Umbilical cord (tissue), 2 donors: ENCODE results near the gene SRXN1. TPM values are rescaled to one million over a fixed set of nuclear protein-coding genes. Genes with fewer than 3 reads are reported as not detected.
A peak's percentile ranks its signal among the peaks of the same experiment; 100 is the strongest.

Experiments used
- DNase-seq: peaks from one replicate; pipeline ENCODE4 v3.0.0-alpha.2; 2015; ENCODE audit warnings: low spot score
- total RNA-seq: library from RNA; depleted of rRNA; stranded (reverse); fragments of >200 nt; gene quantifications from one replicate; pipeline ENCODE4 v1.2.3, GENCODE V29; 2014; ENCODE audit warnings: low replicate concordance; ENCODE audit not compliant: insufficient read depth

SRXN1 gene
- total RNA-seq, 1 donor from 2014 or later, result 22.1 TPM

DNA sequence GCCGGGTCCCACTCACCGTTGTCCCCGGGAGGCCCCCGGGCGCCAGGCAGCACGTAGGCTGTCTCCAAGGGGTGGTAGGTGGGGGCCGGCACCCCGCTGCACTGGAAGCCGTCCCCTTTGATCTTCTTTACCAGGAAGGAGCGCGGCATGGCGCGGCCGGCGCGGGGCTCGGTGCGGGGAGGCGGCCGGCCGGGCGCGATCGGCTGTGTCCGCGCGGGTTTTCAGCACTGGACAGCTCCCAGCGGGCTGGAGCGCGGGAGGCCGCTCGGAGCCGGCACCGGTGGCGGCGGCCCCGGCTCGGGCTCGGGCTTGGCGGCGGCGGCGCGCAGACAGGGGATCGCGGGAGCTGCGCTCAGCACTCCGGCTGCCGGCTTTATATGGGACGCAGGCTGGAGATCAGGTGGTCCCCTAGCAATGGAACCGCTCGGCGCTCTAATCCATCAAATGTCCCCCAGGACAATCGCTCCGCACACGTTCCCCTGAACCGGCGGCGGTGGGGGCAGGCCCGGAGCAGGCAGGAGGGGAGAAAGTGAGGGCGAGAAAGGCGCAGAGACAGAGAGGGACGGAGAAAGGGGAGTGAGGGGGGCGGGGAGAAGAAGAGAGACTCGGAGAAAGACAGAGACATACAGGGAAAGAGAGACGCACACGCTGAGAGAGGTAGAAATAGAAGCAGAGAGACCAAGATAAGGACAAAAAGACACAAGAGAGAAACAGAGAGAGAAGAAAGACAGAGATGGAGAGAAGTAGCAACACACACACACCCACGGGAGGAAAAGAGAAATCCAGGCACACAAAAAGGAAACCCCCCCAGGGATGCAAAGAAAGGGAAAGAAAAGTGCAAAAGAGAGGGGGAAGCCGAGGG is 22.7 kb upstream of the SRXN1 start, which contains the start of gene SCRT2:
Gene SCRT2, minus strand, starts transcription at position 350 of the 862 bp plus-strand sequence. Its CDS starts 201 bp downstream, at position 149.
- peak; percentile 81 for DNase-seq

DNA sequence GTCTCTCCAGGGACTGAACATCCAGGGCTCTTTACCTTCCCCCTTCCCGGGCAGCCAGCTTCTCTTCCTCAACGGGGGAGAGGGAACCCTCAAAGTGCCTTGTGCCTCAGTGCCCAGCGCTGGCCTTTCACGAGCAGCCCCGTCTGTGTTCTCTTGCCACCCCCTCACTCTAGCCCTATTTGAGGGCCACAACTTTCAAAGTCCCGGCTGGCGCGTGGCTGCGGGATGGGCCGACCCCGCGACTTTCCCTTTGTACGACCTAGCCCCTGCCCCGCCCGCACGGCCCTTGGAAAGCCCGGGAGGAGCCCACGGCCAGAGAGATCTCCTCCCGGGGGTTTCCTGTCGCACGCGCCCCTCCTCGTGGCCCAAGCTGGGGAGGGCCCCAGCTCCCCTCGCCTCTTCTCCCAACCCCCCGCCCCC is 22.0 kb upstream of the SRXN1 start:
- DNase-seq, result no peak

DNA sequence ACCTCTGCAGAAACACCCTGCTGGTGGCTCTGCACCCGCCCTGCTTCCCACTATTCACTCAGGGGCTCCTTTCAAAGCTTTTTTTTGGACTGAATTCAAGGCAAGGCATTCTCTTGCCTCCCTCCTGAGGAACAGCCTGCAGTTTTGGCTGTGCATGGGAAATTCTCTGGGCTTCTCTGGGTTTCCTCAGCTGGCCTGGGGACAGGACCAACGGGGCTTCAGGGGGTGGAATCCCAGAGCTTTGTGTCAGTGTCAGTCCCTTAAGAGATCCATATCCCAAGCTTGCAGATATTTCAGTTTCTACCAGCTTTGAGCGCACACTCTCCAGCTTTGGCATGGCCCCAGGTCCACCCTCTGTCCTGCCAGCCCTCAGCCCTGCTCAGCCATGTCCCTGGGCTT is 20.6 kb upstream of the SRXN1 start:
- no peak for DNase-seq

DNA sequence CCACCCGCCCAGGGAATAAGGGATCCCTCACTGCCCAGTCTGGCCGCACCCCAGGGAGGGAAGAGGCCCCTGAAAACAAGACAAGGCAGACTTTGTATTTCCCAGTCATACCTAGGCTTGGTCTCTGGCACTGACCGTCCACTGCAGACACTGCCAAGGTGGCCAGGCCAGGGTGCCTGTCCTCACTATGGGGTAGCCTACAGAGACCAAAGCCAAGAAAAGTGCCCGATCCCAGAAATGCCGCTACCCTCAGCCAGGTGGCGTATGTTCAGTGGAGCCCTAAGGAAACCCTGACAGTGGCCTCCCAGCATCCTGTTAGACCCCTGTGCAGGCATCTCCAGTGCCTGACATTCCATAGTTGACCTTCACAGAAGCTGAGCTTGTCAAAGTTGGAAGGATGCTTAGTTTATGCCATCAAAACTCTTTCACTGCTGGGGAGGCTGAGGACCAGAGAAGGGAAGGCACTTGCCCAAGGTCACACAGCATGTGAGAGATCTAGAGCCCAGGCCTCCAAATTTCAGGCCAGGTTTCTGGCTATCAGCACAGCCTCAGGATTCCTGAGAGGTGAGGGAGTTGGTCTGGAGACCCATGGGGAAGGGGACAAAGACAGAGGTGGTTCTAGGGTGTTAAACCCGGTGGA is 20.1 kb upstream of the SRXN1 start:
- no peak for DNase-seq

DNA sequence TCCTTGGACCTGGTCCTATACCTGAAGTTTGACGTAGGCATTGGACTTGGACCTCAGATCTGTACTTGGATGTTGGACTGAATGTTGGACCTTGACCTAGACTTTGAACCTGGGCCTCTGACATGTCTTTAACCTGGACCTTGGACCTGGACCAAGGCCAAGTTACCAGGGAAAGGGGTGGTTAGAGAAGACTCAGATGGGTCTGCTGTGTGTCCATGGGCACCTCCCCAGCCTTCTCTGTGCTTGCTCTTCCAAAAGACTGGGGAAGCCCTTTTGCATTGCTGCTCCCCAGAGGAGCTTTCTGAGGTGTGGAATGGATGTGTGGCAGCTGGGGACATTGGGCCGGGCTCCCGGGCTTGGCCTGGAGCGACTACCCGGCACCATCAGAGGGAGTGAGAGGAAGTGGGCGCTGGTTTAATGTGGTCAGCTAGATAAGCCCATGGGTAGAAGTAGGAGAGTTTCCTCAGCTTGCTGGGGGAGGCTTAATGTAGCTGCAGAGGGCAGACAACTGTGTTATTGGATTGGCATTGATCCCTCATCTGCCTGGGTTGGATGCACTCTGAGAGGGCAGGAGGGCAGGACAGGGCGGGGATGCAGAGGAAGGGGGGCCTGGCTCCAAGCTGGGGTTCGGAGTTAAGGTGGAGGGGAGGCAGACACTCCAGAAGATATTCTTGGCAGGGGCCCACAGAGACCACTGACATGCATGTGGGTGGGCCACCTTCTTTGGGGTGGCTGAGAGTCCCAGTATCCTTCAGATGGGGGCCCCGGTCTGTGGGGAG is 18.4 kb upstream of the SRXN1 start:
- DNase-seq, result no peak

DNA sequence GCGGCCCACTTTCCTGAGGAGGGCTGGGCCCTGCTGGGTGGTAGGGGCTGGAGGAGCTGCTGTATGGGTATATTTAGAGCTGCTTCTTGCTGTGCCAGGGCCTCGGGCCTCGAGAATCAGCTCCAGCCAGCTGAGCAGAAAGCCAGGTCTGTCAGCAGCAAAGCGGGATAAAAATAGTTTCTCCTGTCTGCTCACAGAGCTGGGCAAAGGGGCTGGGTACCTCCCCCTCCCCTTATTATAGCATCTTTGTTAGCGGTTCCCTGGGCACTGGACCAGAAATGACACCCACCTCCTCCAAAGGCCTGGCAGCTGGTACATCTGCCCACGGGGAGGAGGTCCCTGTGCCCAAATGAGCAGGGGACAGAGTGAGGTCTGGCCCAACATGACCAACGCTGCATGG is 16.6 kb upstream of the SRXN1 start:
- DNase-seq, result no peak

DNA sequence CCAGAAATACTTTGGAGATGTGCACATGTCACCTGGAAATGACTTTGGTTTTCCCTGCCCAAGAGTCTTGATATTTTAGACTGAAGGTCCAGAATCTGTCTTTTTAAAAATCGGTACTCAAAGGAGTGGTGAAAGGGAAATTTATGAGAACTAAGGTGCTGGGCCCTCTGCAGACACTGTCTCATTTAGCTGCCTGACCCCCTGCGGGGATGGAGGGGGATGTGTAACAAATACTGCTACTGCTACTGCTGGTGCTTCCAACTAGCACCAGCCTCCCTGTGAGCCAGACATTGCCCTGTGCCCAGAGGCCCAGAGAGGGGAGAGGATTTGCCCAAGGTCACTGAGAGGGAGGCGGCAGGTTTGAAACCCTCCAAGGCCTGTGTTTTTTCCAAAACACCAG is 15.6 kb upstream of the SRXN1 start:
- no peak for DNase-seq

DNA sequence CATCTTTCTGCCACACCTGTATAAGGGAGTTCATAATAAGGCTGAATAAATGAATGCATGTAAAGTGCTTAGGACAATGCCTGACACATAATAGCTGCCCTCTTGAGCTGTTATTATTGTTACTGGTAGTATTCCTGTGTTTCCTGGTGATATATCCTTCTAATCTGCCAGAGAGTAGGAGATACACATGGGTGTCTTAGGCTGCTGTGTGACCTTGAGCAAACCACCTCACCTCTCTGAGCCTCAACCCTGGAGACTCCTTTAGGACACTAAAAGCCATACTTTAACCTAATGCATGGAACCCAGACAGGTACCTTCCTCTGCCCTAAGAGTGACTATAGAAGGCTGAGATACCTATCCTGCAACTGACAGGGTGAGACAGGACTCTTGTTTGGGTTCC is 15.1 kb upstream of the SRXN1 start:
- no peak for DNase-seq

DNA sequence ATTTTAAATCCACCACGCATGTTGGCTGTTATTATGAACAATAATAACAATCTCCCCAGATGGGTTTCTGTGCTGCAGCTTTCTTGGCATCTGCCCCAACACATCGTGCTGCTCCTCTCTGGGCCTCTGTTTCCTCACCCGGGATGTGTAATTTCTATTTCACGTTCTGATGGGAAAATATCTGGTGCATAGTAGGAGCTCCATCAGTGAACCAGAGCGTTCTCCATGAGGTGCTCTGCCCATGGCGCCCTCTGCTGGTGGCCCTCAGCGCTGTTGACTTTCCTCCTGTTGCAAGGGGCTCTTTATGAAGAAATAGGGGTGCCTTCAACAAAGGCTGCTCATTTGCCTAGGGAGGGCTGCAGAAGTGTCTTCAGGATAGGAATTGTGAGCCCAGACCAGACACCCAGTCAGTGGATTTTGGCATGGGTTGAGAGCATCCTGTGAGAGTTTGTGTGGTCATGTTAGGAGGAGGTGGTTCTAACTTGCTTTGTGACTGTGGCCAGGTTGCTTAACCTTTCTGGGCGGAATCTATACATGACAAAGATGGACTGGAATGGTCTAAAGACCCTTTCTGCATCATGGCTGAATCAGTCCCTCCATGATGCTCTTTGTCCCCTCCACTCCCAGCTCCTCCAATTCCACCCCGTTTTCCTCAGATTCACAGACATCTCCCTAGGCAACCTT is 14.5 kb upstream of the SRXN1 start:
- DNase-seq, result no peak

DNA sequence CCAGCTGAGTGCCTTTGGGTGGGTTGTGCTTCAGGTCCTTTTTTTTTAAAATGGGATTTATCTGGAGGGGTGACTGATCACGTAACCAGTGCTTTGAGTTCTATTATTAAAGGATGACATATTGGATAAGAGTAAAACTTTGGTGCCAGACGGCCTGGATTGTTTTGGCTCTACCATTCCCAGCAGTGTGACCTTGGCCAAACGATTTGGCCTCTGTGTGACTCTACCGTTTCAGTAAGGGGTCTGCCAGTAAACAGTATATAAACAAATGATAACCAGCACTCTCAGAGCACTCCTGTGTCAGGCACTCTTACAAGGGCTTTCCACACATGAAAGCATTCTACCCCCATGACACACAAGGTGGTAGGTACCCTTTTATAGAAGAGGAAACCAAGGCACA is 13.9 kb upstream of the SRXN1 start:
- DNase-seq, result no peak

DNA sequence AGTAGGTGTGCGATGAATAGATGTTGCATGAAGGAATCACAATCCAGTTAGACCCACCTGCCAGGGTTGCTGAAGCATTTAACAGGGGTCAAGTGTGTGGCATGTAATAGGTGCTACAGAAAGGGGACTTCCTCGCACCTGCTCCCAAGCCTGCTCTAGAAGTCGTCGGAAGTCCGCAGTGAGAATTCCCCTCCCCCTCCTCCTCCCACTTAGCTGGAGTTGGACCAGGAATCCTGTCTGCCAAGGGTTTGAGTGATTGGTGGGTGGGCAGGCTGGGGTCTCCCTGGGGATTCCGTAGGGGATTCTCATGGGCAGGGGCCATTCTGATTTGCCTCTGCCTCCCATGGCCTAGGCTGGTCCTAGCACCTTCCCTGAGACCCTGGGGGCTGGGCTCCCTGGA is 12.3 kb upstream of the SRXN1 start:
- DNase-seq, result no peak

DNA sequence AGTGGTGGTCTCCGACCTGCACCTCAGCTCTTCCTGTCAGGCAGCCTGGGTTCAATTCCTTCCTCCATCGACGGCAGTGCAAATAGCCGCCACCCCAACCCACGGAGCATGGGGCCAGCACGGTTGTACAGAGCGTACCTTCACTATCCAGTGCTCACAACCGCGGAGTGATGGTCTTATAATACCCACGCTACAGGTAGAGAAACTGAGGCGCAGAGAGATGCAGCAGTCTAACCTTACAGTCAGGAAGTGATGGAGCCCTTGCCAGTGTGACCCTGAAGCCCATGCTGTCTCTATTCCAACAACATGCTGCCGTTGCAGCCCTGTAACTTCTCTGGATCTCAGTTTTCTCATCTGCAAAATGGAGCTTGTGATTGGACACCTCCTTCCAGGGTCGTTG is 11.6 kb upstream of the SRXN1 start:
- no peak for DNase-seq

DNA sequence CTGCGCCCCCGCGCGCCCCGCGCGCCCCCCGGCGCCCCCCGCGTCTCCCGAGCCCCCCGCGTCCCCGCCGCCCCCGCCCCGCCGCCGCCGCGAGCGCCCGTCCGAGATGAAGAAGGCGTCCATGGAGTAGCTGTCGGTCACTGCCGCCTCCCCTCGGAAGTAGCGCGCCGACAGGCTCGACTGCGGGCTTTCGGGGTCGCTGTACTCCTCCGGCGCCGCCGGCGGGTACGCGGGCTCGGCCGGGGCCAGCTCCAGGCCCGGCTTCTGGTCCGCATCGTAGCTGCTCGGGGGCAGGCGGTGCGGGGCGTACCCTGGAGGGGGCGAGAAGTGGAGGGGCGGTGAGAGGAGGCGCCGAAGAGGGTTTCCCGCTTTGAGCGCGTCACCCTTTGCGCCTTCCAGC is 11.2 kb upstream of the SRXN1 start:
- no peak for DNase-seq

DNA sequence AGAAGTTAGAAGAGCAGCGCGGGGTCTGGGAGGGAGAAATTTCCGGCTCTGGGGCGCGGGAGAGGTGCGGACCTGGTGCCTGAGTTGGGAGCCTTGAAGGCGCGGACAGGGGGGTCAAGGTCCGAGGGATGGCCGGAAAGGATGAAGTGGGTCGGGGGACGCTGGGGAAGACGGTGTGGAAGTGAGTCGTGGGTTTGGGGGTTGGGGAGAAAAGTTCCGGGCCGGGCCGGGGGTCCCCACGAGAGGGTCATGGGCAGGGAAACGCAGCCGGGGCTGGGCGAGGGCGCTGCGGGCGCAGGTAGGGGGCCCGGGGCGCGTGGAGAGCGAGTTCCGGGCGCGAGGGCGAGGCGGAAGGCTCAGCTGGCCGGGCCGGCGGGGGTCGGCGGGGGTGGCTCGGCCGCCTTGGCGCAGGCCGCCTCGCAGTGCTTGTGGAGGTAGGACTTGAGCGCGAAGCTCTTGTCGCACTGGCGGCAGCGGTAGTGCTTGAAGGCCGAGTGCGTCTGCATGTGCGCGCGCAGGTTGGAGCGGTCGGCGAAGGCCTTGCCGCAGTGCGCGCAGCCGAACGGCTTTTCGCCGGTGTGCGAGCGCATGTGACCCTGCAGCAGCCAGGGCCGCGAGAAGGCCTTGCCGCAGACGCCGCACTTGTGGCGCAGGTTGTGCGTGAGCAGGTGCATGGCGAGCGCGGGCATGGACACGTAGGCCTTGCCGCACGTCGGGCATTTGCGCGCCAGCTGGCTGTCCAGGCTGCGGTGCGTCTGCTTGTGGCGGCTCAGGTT is 10.5 kb upstream of the SRXN1 start:
- DNase-seq, result no peak

DNA sequence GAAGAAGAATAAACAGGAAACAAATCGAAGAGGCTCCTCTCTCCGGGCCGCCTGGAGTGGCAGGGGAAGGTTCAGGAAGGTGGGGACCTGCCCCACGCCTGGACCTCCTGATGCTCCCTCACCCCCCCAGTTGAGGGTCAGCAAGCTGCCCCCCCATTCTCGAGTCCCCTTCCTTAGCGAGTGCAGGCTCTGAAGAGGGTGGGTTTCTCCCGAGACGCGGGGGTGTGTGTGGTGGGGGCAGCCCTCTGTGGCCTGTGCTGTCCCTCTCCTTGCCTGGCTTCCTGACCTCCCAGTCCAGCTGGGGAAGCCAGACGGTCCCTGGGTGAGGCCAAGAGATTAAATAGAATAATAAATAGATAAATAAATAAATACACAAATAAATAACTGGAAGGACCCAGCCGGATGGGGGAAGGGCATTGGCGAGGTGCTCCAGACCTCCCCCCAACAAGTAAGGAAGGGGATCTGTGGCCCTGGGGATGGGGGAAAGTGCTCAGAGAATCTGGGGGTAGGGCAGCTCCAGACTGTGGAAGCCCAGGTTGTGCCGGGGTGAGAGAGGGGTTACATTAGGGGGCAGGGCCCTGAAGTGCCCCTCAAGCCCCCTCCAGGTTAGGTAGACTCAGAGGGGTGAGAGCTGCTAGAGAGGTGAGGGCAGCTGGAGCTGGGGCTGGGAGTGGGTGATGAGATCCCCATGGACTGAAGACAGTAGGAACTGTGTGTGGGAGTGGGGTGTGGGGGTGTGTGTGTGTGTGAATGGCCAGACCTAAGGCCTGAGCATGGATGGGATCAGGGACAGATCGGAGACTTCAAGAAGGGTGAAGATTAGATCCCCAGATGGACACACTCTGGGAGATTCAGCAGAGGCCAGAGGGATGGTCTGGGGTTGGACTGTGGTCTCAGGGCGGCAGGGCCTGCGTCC is 9.5 kb upstream of the SRXN1 start:
- DNase-seq, result no peak

DNA sequence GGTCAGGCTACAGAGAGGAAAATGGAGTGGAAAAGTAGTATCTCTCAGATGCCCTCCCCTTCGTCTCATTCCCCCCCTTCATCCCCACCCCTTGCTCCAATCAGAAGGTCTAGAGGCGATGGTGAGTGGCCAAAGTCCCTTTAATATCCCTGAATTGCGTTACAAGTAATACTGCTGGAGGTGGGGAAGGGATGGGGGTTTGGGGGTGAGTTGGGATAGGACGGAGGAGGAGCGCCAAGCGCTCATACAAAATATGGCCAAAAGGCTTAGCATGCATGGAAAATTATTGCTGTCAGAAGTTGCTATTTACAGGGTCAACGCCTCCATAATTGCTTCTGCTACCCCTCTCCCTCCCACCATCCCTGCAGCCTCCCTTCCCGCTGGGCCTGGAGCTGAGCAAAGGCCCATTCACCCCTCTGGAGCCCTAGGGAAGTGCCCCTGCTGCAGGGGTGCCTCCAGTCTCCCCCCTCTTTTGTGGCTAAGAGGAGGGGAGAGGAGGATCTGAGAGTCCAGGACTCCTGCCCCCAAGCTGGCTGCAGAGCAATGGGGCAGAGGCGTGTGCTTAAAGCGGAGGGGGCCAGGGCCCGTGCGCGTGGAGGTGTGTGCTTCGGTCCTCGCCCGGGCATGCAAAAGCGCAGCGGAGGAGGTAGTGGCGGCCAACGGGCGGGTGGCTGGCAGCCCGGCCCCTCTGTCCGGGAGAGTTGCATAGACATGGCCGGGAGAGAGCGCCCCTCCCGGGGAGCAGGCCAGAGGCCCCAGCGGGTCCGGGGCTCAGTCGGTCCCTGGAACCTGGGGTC is 8.7 kb upstream of the SRXN1 start:
- no peak for DNase-seq

DNA sequence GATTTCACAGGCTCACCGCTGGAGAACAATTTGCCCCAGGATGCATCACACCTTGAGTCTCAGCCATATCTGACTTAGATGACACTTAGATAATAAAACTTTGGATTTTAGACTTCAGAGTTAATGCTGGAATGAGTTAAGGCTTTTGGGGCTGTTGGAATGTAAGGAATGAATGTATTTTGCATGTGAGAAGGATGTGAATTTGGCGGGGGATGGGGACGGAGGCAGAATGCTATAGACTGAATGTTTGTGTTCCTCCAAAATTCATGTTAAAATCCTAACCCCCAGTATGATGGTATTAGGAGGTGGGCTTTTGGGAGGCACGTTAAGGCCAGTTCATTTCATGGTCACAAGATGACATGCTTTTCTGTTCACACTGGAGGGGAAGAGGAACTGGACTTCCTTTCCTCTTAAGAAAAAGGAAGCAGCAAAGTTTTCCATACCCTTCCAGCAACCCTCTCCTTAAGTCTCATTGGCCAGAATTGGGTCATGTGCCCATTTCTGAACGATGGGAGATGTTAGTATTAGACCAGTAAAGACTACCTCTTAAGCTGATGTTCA is 5.8 kb upstream of the SRXN1 start:
- peak; percentile 24 for DNase-seq

DNA sequence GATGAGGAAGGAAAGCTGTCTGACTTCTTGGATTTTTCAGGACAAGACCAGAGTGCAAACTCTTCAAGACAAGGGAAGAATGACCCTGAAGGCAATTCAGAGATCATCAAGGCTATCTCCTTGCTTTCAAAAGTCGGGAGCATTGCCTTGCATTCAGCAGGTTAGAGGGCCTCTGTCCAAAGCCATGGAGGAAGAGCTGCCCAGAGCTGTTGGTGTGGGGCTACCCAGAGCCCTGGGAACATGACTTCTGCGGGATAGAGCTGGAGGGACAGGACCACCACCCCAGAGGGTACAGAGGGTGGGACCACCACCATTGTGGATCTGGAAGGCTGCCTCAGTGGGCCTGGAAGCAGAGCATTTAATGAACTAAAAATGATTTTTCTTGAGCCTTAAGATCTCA is 5.2 kb upstream of the SRXN1 start:
- no peak for DNase-seq
